Measurements from ENCODE around the gene MRPS31.
"Not testable (repeated sequence)": the region's sequence is repeated elsewhere in the genome, so short reads cannot be mapped to it uniquely, and the experiment has no call there.

MRPS31 gene

DNA sequence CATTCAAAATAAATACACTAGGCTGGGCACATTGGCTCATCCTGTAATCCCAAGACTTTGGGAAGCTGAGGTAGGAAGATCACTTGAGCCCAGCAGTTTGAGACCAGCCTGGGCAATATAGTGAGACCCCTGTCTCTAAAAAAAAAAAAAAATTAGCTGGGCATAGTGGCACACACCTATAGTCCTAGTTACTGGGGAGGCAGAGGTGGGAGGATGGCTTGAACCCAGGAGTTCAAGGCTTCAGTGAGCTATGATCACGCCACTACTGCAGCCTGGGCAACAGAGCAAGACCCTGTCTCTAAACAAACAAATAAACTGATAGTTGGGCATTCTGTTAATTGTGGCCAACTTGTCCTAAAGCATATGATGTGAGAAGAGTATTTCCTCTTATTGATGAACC lies 12.0 kb upstream of the MRPS31 start:
- not testable (repeated sequence) for H3K23ac ChIP-seq (ENCODE audit: low read length in 2 of 2); H2BK12ac ChIP-seq (ENCODE audit: low read length in 2 of 2); H4K91ac ChIP-seq (ENCODE audit: low read length); H3K27me3 ChIP-seq (ENCODE audit: control insufficient read depth in 1 of 2, insufficient read depth in 1 of 2, low read length in 2 of 2); H3K4ac ChIP-seq (ENCODE audit: low read depth in 1 of 2, low read length in 2 of 2); H3K4me2 ChIP-seq (ENCODE audit: low read length, poor library complexity, severe bottlenecking); H3K9ac ChIP-seq (ENCODE audit: low read length); DNase-seq; H3K9me3 ChIP-seq (ENCODE audit: control insufficient read depth, low read length); H3K79me1 ChIP-seq (replicated peaks; ENCODE audit: low read length, poor library complexity, severe bottlenecking); H3K27ac ChIP-seq (ENCODE audit: low read length, poor library complexity, severe bottlenecking); H2BK120ac ChIP-seq (ENCODE audit: low read depth, low read length); H4K8ac ChIP-seq (ENCODE audit: low read length); H3K4me3 ChIP-seq (ENCODE audit: insufficient read depth in 1 of 2, low read depth in 1 of 2, low read length in 2 of 2); H2AK5ac ChIP-seq (ENCODE audit: low read length, severe bottlenecking); H3K14ac ChIP-seq (ENCODE audit: low read length in 2 of 2); H3K36me3 ChIP-seq (ENCODE audit: control insufficient read depth in 1 of 2, insufficient read depth in 2 of 2, low read depth in 1 of 2, low read length in 2 of 2); H2AFZ ChIP-seq (ENCODE audit: low read depth, low read length); H2BK15ac ChIP-seq (ENCODE audit: low read depth, poor library complexity, severe bottlenecking); H2BK5ac ChIP-seq (ENCODE audit: low read depth, low read length, poor library complexity, severe bottlenecking); H3K18ac ChIP-seq (ENCODE audit: low read depth in 1 of 2, low read length in 2 of 2)
- 83% methylated on average over 1 of the region's 1 CpG for WGBS
- peaks cover 11% of the 10 kb centered on the region for H3K4me1 ChIP-seq (ENCODE audit: control insufficient read depth, insufficient read depth, low read depth, low read length)

DNA sequence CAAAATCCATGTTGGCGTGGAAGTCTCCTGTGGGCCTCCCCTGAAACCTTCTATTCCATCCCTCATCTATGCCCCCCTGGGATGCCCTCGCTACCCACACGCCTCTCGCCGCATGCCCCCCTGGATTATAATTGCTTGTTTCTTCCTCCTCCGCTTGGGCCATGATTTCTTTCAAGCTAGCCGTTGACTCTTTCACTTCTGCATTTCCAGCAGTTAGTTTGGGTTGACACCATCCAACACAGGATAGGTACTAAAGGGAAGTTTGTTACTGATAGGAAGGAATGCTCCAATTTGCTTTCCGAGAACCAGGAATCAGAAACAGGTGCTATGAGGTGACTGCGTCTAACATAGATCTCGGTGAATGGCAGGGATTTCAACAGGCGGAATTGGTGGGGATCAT lies 10.7 kb upstream of the MRPS31 start:
- 97% methylated on average over 11 of the region's 11 CpGs for WGBS

DNA sequence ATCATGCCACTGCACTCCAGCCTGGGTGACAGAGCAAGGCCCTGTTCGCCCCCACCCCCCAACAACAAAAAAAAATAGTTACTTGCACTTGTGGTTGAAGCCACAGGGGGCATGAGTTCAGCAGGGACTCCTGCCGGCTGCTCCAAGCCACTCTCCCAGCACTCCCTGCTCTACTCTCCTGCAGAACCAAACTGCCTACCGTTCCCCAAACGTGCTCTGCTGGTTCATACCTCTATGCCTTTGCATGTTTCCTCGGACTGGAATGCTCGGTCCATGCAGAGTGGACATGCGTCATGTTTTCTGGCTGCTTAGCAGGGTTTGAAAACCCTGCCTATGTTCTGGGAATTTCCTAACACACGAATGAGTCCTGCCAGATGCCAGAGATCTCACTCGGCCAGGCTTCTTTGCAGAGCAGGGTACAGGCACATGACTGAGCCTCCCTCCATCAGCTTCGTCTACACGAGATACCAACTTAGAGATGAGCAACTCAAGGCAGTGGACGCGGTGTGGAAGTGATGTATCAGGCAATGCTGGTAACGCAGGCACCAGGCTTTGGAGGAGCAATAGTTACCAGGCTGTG lies 9.9 kb upstream of the MRPS31 start:
- Histone ChIP-seq H4K91ac (ENCODE audit: low read length) (no peak overlapping the region), H2BK15ac (ENCODE audit: low read depth, poor library complexity, severe bottlenecking) (no peak overlapping the region), H3K4me3 (ENCODE audit: insufficient read depth in 1 of 2, low read depth in 1 of 2, low read length in 2 of 2) (no peak overlapping the region), H3K18ac (ENCODE audit: low read depth in 1 of 2, low read length in 2 of 2) (peak overlapping the region in 1 of 2 experiments; percentile 7), H2AFZ (ENCODE audit: low read depth, low read length) (no peak overlapping the region), H3K36me3 (ENCODE audit: control insufficient read depth in 1 of 2, insufficient read depth in 2 of 2, low read depth in 1 of 2, low read length in 2 of 2) (no peaks in the 10 kb centered on the region), H3K14ac (ENCODE audit: low read length in 2 of 2) (no peak overlapping the region), H2BK12ac (ENCODE audit: low read length in 2 of 2) (peak overlapping the region in 1 of 2 experiments; percentile 68), H2BK120ac (ENCODE audit: low read depth, low read length) (no peak overlapping the region), H3K9me3 (ENCODE audit: control insufficient read depth, low read length) (no peaks in the 10 kb centered on the region), H3K27me3 (ENCODE audit: control insufficient read depth in 1 of 2, insufficient read depth in 1 of 2, low read length in 2 of 2) (no peaks in the 10 kb centered on the region), H3K4ac (ENCODE audit: low read depth in 1 of 2, low read length in 2 of 2) (peak overlapping the region in 1 of 2 experiments; percentile 17), H2AK5ac (ENCODE audit: low read length, severe bottlenecking) (no peak overlapping the region), H4K8ac (ENCODE audit: low read length) (peak overlapping the region; percentile 35), H3K23ac (ENCODE audit: low read length in 2 of 2) (peak overlapping the region in 1 of 2 experiments; percentile 47), H3K79me1 (replicated peaks; ENCODE audit: low read length, poor library complexity, severe bottlenecking) (no peaks in the 10 kb centered on the region), H3K4me2 (ENCODE audit: low read length, poor library complexity, severe bottlenecking) (no peak overlapping the region), H2BK5ac (ENCODE audit: low read depth, low read length, poor library complexity, severe bottlenecking) (no peak overlapping the region), H3K9ac (ENCODE audit: low read length) (no peak overlapping the region), H3K4me1 (ENCODE audit: control insufficient read depth, insufficient read depth, low read depth, low read length) (peaks cover 13% of the 10 kb centered on the region), H3K27ac (ENCODE audit: low read length, poor library complexity, severe bottlenecking) (no peak overlapping the region)
- peak; percentile 44 for DNase-seq
- 74% methylated on average over 14 of the region's 14 CpGs for WGBS

More for the DNA sequence above, 10.7 kb upstream of the MRPS31 start:
- H2BK15ac ChIP-seq (ENCODE audit: low read depth, poor library complexity, severe bottlenecking), result no peak overlapping the region
- H3K4ac ChIP-seq (ENCODE audit: low read depth in 1 of 2, low read length in 2 of 2), result no peak overlapping the region
- no peak for DNase-seq
- no peak overlapping the region for H3K27ac ChIP-seq (ENCODE audit: low read length, poor library complexity, severe bottlenecking)
- no peaks in the 10 kb centered on the region for H3K27me3 ChIP-seq (ENCODE audit: control insufficient read depth in 1 of 2, insufficient read depth in 1 of 2, low read length in 2 of 2)
- H3K14ac ChIP-seq (ENCODE audit: low read length in 2 of 2), result no peak overlapping the region
- H3K79me1 ChIP-seq (replicated peaks; ENCODE audit: low read length, poor library complexity, severe bottlenecking), result no peaks in the 10 kb centered on the region
- H2BK120ac ChIP-seq (ENCODE audit: low read depth, low read length), result no peak overlapping the region
- H2AFZ ChIP-seq (ENCODE audit: low read depth, low read length), result no peak overlapping the region
- peak overlapping the region in 1 of 2 experiments; percentile 12 for H2BK12ac ChIP-seq (ENCODE audit: low read length in 2 of 2)
- H3K4me2 ChIP-seq (ENCODE audit: low read length, poor library complexity, severe bottlenecking), result no peak overlapping the region
- H4K91ac ChIP-seq (ENCODE audit: low read length), result no peak overlapping the region
- no peak overlapping the region for H3K9ac ChIP-seq (ENCODE audit: low read length)
- H3K36me3 ChIP-seq (ENCODE audit: control insufficient read depth in 1 of 2, insufficient read depth in 2 of 2, low read depth in 1 of 2, low read length in 2 of 2), result no peaks in the 10 kb centered on the region
- no peak overlapping the region for H4K8ac ChIP-seq (ENCODE audit: low read length)
- no peaks in the 10 kb centered on the region for H3K9me3 ChIP-seq (ENCODE audit: control insufficient read depth, low read length)
- H3K4me3 ChIP-seq (ENCODE audit: insufficient read depth in 1 of 2, low read depth in 1 of 2, low read length in 2 of 2), result no peak overlapping the region
- H2AK5ac ChIP-seq (ENCODE audit: low read length, severe bottlenecking), result no peak overlapping the region
- H3K4me1 ChIP-seq (ENCODE audit: control insufficient read depth, insufficient read depth, low read depth, low read length), result peaks cover 12% of the 10 kb centered on the region
- H3K23ac ChIP-seq (ENCODE audit: low read length in 2 of 2), result no peak overlapping the region
- no peak overlapping the region for H2BK5ac ChIP-seq (ENCODE audit: low read depth, low read length, poor library complexity, severe bottlenecking)
- H3K18ac ChIP-seq (ENCODE audit: low read depth in 1 of 2, low read length in 2 of 2), result no peak overlapping the region

DNA sequence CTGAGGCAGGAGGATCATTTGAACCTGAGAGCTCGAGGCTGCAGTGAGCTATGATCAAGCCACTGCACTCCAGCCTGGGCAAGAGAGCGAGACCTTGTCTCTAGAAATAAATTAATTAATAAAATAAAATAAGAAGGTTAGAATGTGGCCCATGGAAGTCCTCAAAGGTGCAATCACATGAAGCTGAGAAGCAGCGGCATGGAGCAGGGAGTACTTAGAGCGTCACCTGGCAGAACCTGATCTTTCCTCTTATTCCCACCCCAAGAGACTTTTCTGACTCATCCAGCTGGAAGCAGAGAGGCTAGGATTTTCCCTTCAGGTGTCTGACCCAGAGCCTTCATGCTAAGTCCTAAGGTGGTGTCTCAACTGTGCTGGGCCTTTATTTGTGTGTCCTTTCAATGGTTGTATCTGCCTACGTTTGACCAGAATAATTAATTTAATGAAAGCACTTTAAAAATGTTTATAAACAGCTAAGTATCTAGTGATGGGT lies 8.9 kb upstream of the MRPS31 start:
- H4K91ac ChIP-seq (ENCODE audit: low read length), result no peak overlapping the region
- H2BK120ac ChIP-seq (ENCODE audit: low read depth, low read length), result no peak overlapping the region
- WGBS, result 93% methylated on average over 3 of the region's 5 CpGs

More for the DNA sequence above, 8.9 kb upstream of the MRPS31 start:
- Histone ChIP-seq H2BK5ac (ENCODE audit: low read depth, low read length, poor library complexity, severe bottlenecking) (no peak overlapping the region), H2BK12ac (ENCODE audit: low read length in 2 of 2) (peak overlapping the region in 1 of 2 experiments; percentile 32), H3K4me2 (ENCODE audit: low read length, poor library complexity, severe bottlenecking) (no peak overlapping the region), H3K27ac (ENCODE audit: low read length, poor library complexity, severe bottlenecking) (no peak overlapping the region), H3K18ac (ENCODE audit: low read depth in 1 of 2, low read length in 2 of 2) (no peak overlapping the region), H3K9me3 (ENCODE audit: control insufficient read depth, low read length) (no peaks in the 10 kb centered on the region), H2AK5ac (ENCODE audit: low read length, severe bottlenecking) (no peak overlapping the region), H2BK15ac (ENCODE audit: low read depth, poor library complexity, severe bottlenecking) (no peak overlapping the region), H3K9ac (ENCODE audit: low read length) (no peak overlapping the region), H3K4ac (ENCODE audit: low read depth in 1 of 2, low read length in 2 of 2) (no peak overlapping the region), H3K4me1 (ENCODE audit: control insufficient read depth, insufficient read depth, low read depth, low read length) (peaks cover 13% of the 10 kb centered on the region), H3K23ac (ENCODE audit: low read length in 2 of 2) (no peak overlapping the region), H3K4me3 (ENCODE audit: insufficient read depth in 1 of 2, low read depth in 1 of 2, low read length in 2 of 2) (no peak overlapping the region), H4K8ac (ENCODE audit: low read length) (no peak overlapping the region), H3K36me3 (ENCODE audit: control insufficient read depth in 1 of 2, insufficient read depth in 2 of 2, low read depth in 1 of 2, low read length in 2 of 2) (no peaks in the 10 kb centered on the region), H3K27me3 (ENCODE audit: control insufficient read depth in 1 of 2, insufficient read depth in 1 of 2, low read length in 2 of 2) (no peaks in the 10 kb centered on the region), H3K14ac (ENCODE audit: low read length in 2 of 2) (no peak overlapping the region), H3K79me1 (replicated peaks; ENCODE audit: low read length, poor library complexity, severe bottlenecking) (no peaks in the 10 kb centered on the region), H2AFZ (ENCODE audit: low read depth, low read length) (no peak overlapping the region)
- DNase-seq, result no peak
